Spleen (tissue), 11 donors: ENCODE measurements around the gene FCGBP. TPM values are rescaled to one million over a fixed set of nuclear protein-coding genes. Genes with fewer than 3 reads are reported as not detected.

Source experiments
- DNase-seq: peaks from one replicate; pipeline ENCODE4 v3.0.0-alpha.2; 2020
- H3K27ac ChIP-seq, 8 donors: fragments of 200-600 bp; sonication (generic) in 7 of 8; 1 replicate in 4 of 8; 2 replicates in 4 of 8; pipeline versions ENCODE4 v1.5.0 to v1.8.0; 2016 to 2021; ENCODE audit warnings: inconsistent platforms in 4 of 8, mild to moderate bottlenecking in 4 of 8, moderate library complexity in 1 of 8
- H3K27me3 ChIP-seq, 7 donors: fragments of 200-600 bp; sonication (generic) in 6 of 7; replicated peaks in 1 of 7; 1 replicate in 4 of 7; 2 replicates in 3 of 7; pipeline versions ENCODE4 v1.5.0 to v1.8.0; 2016 to 2021; ENCODE audit warnings: inconsistent platforms in 3 of 7, mild to moderate bottlenecking in 1 of 7
- H3K36me3 ChIP-seq, 6 donors: fragments of 200-600 bp; sonication (generic) in 5 of 6; 1 replicate in 4 of 6; 2 replicates in 2 of 6; pipeline versions ENCODE4 v1.5.0 to v1.8.0; 2016 to 2021; ENCODE audit warnings: inconsistent platforms in 2 of 6
- H3K4me1 ChIP-seq, 6 donors: fragments of 200-600 bp; sonication (generic) in 5 of 6; 1 replicate in 3 of 6; 2 replicates in 3 of 6; pipeline versions ENCODE4 v1.5.0 to v1.8.0; 2016 to 2021; ENCODE audit warnings: inconsistent platforms in 3 of 6
- H3K4me3 ChIP-seq, 8 donors: fragments of 200-600 bp; sonication (generic) in 7 of 8; 1 replicate in 4 of 8; 2 replicates in 4 of 8; pipeline versions ENCODE4 v1.5.0 to v1.8.0; 2016 to 2021; ENCODE audit warnings: inconsistent platforms in 4 of 8, mild to moderate bottlenecking in 4 of 8, moderate library complexity in 2 of 8
- H3K9me3 ChIP-seq, 8 donors: fragments of 200-600 bp; sonication (generic) in 7 of 8; 1 replicate in 4 of 8; 2 replicates in 4 of 8; pipeline versions ENCODE4 v1.5.0 to v1.8.0; 2016 to 2021; ENCODE audit warnings: inconsistent platforms in 4 of 8
- CTCF ChIP-seq, 11 experiments: fragments of 200-600 bp in 7 of 11; fragments of 450-650 bp in 4 of 11; sonication (generic) in 4 of 11; IDR thresholded peaks in 8 of 11; conservative IDR thresholded peaks in 3 of 11; 1 replicate in 7 of 11; 2 replicates in 4 of 11; pipeline versions ENCODE4 v1.4.0 to v1.8.0; 2016 to 2021; ENCODE audit warnings: antibody characterized with exemption in 11 of 11, inconsistent platforms in 4 of 11, mild to moderate bottlenecking in 1 of 11
- POLR2A ChIP-seq, 3 donors: fragments of 450-650 bp; IDR thresholded peaks; one replicate each; pipeline ENCODE4 v1.5.1; 2017; ENCODE audit warnings: antibody characterized with exemption in 3 of 3, mild to moderate bottlenecking in 1 of 3
- POLR2AphosphoS5 ChIP-seq, 3 donors: sonication (generic); formaldehyde crosslinking; IDR thresholded peaks; one replicate each; pipeline ENCODE4 v1.5.1; 2017; ENCODE audit warnings: antibody characterized with exemption in 3 of 3
- WGBS, 5 donors: extraction: QIAGEN DNeasy Blood & Tissue Kit in 3 of 5; methylation state at CpG; one replicate each; pipeline versions ENCODE4 v1.1.5 to v1.1.7; 2013 to 2018; 5-methylcytosine and 5-hydroxymethylcytosine counted together
- intact Hi-C: fragments of 100-400 bp; cut with DNase I; formaldehyde crosslinking; loops from one replicate; pipeline ENCODE4 v1.15.0; 2023; ENCODE audit warnings: low total_unique reads
- polyA plus RNA-seq, 3 donors: library from polyadenylated mRNA; stranded (reverse); fragments of 200-250 nt; gene quantifications; one replicate each; pipeline ENCODE4 v1.2.1, GENCODE V29; 2013
- total RNA-seq, 7 donors: library from RNA; depleted of rRNA in 3 of 7; stranded (reverse); fragments of >200 nt in 3 of 7; fragmentation: NEBNext Ultra II Directional in 4 of 7; extraction: Animal tissue kit (Norgen Biotek cat#: 25700) in 4 of 7; gene quantifications; one replicate each; pipeline versions ENCODE4 v1.1.0 to v1.2.1, GENCODE V29; 2016 to 2021
- donor health status: healthy with polysubstance abuse.
- donor health status: DM: no; HTN: no; CAD: no; lungs with moderate emphysema.
- donor health status: DM: no; HTN: no; CAD: no.
- donor health status: Bipolar disorder and iron deficiency.
- donor health status: healthy.
- donor health status: DM: no; HTN: no; CAD: no.
- donor health status: DM: yes; HTN: yes; CAD: no.

The FCGBP gene
- total and polyA plus RNA-seq, 10 donors, result 0.91 to 18.9 (median 6.9) TPM

- peak in 2 of 3 donors; percentile 15 to 36 for TF ChIP-seq POLR2AphosphoS5 (IDR thresholded peaks at IDR 0.05)
- TF ChIP-seq CTCF (IDR thresholded peaks at IDR 0.05 in 8 of 11, conservative IDR thresholded peaks at IDR 0.05 in 3 of 11), result no peak
- Histone ChIP-seq H3K9me3 (no peaks in the 10 kb centered on the region), H3K4me3 (no peak overlapping the region), H3K27ac (no peak overlapping the region), H3K36me3 (peaks cover 2 to 77% (median 68%) of the 10 kb centered on the region in 6 donors), H3K27me3 (no peaks in the 10 kb centered on the region), H3K4me1 (peaks cover 15 to 38% (median 27%) of the 10 kb centered on the region in 6 donors)
- no peak for DNase-seq
- intact Hi-C loops, result loop anchor here (5.0 kb wide), 1 partner anchor 82 kb away; no protein-coding TSS in a partner anchor
- WGBS, 5 donors, result 91 to 98% (median 95%) methylated on average over 22 to 24 of the region's 24 CpGs
Measured at GRCh38 chr19:39974377-39975155, 40.1 kb upstream of the FCGBP start.

DNA sequence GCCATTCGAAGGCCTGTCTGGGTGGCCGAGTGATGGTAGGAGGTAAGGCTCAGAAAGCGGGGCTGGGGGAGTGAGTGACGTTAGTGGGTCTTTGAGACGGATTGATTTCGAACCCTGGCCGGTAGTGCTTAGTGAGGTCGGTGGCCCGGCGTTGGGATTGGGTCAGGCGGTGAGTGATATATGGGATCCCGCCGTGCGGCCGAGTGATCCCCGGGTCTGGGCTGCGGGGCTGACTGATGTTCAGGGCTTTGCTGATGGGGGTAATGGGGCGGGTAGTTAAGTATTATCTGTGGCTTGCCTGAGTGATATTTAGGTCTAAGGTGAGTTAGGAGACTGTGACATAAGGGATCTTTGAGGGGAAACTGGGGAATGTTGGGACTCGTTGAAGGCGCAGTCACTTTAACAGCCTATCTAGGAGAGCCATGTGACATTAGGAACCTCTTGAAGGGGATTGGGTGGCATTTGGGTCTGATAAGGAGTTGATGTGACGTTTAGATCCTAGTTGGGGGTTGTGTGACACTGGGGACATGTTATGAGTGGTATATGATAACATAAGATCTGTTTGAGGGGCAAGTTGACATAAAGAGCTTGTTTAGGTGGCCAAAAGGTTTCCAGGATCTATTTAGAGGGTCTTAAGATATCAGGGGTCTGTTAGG is 37.1 kb upstream of the FCGBP start:
- intact Hi-C loops, result loop anchor here (5.0 kb wide), 1 partner anchor 79 kb away; no protein-coding TSS in a partner anchor
- DNase-seq, result no peak

GRCh38 chr19:39970675-39971379 is 36.4 kb upstream of the FCGBP start, which contains the start of gene PSMC4:
Gene PSMC4 (plus strand): TSS chr19:39971165. CDS start chr19:39971203, 38 bp downstream.
- Histone ChIP-seq H3K27me3 (no peaks in the 10 kb centered on the region), H3K9me3 (no peaks in the 10 kb centered on the region), H3K27ac (peak within 1 kb of the TSS; percentile 92 to 96 (median 93)), H3K36me3 (peaks cover 2 to 40% (median 39%) of the 10 kb centered on the region in 6 donors), H3K4me1 (peaks cover 19 to 48% (median 35%) of the 10 kb centered on the region in 6 donors), H3K4me3 (peak within 1 kb of the TSS; percentile 60 to 87 (median 74))
- intact Hi-C loops, result loop anchor here (5.0 kb wide), 1 partner anchor 79 kb away; no protein-coding TSS in a partner anchor
- peak; percentile 100 for DNase-seq
- WGBS, 5 donors, result 0% methylated on average over 12 to 47 of the region's 47 CpGs
- TF ChIP-seq POLR2AphosphoS5 (IDR thresholded peaks at IDR 0.05) (peak; percentile 97 to 99 (median 98)), POLR2A (IDR thresholded peaks at IDR 0.05) (peak; percentile 17 to 69 (median 18)), CTCF (IDR thresholded peaks at IDR 0.05 in 8 of 11, conservative IDR thresholded peaks at IDR 0.05 in 3 of 11) (peak; percentile 91 to 99 (median 97))

More for the DNA sequence above, 37.1 kb upstream of the FCGBP start:
- Histone ChIP-seq H3K4me1 (peaks cover 19 to 48% (median 35%) of the 10 kb centered on the region in 6 donors), H3K36me3 (peaks cover 2 to 47% (median 41%) of the 10 kb centered on the region in 6 donors), H3K27ac (peak overlapping the region; percentile 77 to 96 (median 93)), H3K4me3 (peak overlapping the region; percentile 60 to 87 (median 74)), H3K27me3 (no peaks in the 10 kb centered on the region), H3K9me3 (no peaks in the 10 kb centered on the region)
- no peak for TF ChIP-seq CTCF (IDR thresholded peaks at IDR 0.05 in 8 of 11, conservative IDR thresholded peaks at IDR 0.05 in 3 of 11)
- no peak for TF ChIP-seq POLR2AphosphoS5 (IDR thresholded peaks at IDR 0.05)
- TF ChIP-seq POLR2A (IDR thresholded peaks at IDR 0.05), result no peak
- 3 to 5% (median 5%) methylated on average over 12 to 21 of the region's 21 CpGs for WGBS, 5 donors
